Sigmoid colon (tissue), 7 donors: ENCODE data around the gene PRKG1. TPM values are rescaled to one million over a fixed set of nuclear protein-coding genes. Genes with fewer than 3 reads are reported as not detected.

Experiments used
- DNase-seq: peaks from one replicate; pipeline ENCODE4 v3.0.0-alpha.2; 2019
- H3K27ac ChIP-seq, 4 donors: fragments of 200-600 bp; sonication (generic); one replicate each; pipeline ENCODE4 v1.5.1; 2016 to 2019; ENCODE audit warnings: mild to moderate bottlenecking in 1 of 4
- H3K27me3 ChIP-seq, 3 donors: fragments of 200-600 bp; sonication (generic); one replicate each; pipeline ENCODE4 v1.5.1; 2019; ENCODE audit warnings: mild to moderate bottlenecking in 1 of 3
- H3K36me3 ChIP-seq, 4 donors: fragments of 200-600 bp; sonication (generic); one replicate each; pipeline ENCODE4 v1.5.1; 2016 to 2019
- H3K4me1 ChIP-seq, 4 donors: fragments of 200-600 bp; sonication (generic); one replicate each; pipeline ENCODE4 v1.5.1; 2017 to 2019
- H3K4me3 ChIP-seq, 4 donors: fragments of 200-600 bp; sonication (generic); one replicate each; pipeline ENCODE4 v1.5.1; 2017 to 2019; ENCODE audit warnings: mild to moderate bottlenecking in 2 of 4, moderate library complexity in 1 of 4
- H3K9me3 ChIP-seq, 4 donors: fragments of 200-600 bp in 3 of 4; sonication (generic) in 3 of 4; one replicate each; pipeline versions ENCODE4 v1.5.1 to v1.6.1; 2013 to 2019
- CTCF ChIP-seq, 4 experiments: fragments of 450-650 bp in 3 of 4; fragments of 200-600 bp in 1 of 4; IDR thresholded peaks; one replicate each; pipeline ENCODE4 v1.5.1; 2016 to 2019; ENCODE audit warnings: antibody characterized with exemption in 4 of 4, mild to moderate bottlenecking in 3 of 4, moderate library complexity in 2 of 4
- EP300 ChIP-seq, 4 donors: sonication (generic); formaldehyde crosslinking; IDR thresholded peaks; one replicate each; pipeline ENCODE4 v1.6.1; 2017; ENCODE audit warnings: antibody characterized with exemption in 4 of 4
- POLR2A ChIP-seq, 2 donors: fragments of 450-650 bp; IDR thresholded peaks; one replicate each; pipeline ENCODE4 v1.6.1; 2016; ENCODE audit warnings: antibody characterized with exemption in 2 of 2, mild to moderate bottlenecking in 2 of 2, moderate library complexity in 2 of 2
- POLR2AphosphoS5 ChIP-seq, 4 donors: sonication (generic); formaldehyde crosslinking; IDR thresholded peaks; one replicate each; pipeline ENCODE4 v1.6.1; 2017; ENCODE audit warnings: antibody characterized with exemption in 4 of 4
- WGBS, 2 donors: extraction: QIAGEN DNeasy Blood & Tissue Kit; methylation state at CpG; one replicate each; pipeline ENCODE4 v1.1.7; 2013; 5-methylcytosine and 5-hydroxymethylcytosine counted together
- intact Hi-C: fragments of 100-400 bp; cut with DNase I; formaldehyde crosslinking; loops from one replicate; pipeline ENCODE4 v1.15.1; 2023
- polyA plus RNA-seq, 3 donors: library from polyadenylated mRNA; stranded (reverse); fragments of 200-250 nt; gene quantifications; one replicate each; pipeline ENCODE4 v1.2.3, GENCODE V29; 2013
- total RNA-seq, 4 donors: library from RNA; depleted of rRNA; stranded (reverse); fragments of >200 nt; gene quantifications; one replicate each; pipeline ENCODE4 v1.1.0, GENCODE V29; 2016
- donor health status: healthy with polysubstance abuse.
- donor health status: Bipolar disorder and iron deficiency.
- donor health status: healthy.

The PRKG1 gene
- total and polyA plus RNA-seq, 7 donors, result 3.7 to 92.9 (median 60.2) TPM

GRCh38 chr10:52335665-52336064 is 1261.4 kb downstream of the PRKG1 start:
- DNase-seq, result no peak
- Histone ChIP-seq H3K4me1 (no peaks in the 10 kb centered on the region), H3K4me3 (no peak overlapping the region), H3K9me3 (no peaks in the 10 kb centered on the region), H3K27ac (no peak overlapping the region), H3K27me3 (no peaks in the 10 kb centered on the region), H3K36me3 (no peaks in the 10 kb centered on the region)
- WGBS, 2 donors, result 70 to 85% methylated on average over 1 of the region's 1 CpG
- intact Hi-C loops, result no loop called here
- TF ChIP-seq POLR2AphosphoS5 (IDR thresholded peaks at IDR 0.05), result no peak
- TF ChIP-seq EP300 (IDR thresholded peaks at IDR 0.05), result no peak
- no peak for TF ChIP-seq POLR2A (IDR thresholded peaks at IDR 0.05)
- no peak for TF ChIP-seq CTCF (IDR thresholded peaks at IDR 0.05)

GRCh38 chr10:52337225-52337624 is 1262.9 kb downstream of the PRKG1 start:
- H3K9me3 ChIP-seq, result no peaks in the 10 kb centered on the region
- no peak overlapping the region for H3K27ac ChIP-seq
- DNase-seq, result no peak
- WGBS, 2 donors, result 79 to 88% methylated on average over 1 of the region's 1 CpG
- H3K4me1 ChIP-seq, result no peaks in the 10 kb centered on the region
- intact Hi-C loops, result no loop called here
- no peak for TF ChIP-seq CTCF (IDR thresholded peaks at IDR 0.05)
- no peak for TF ChIP-seq POLR2A (IDR thresholded peaks at IDR 0.05)
- TF ChIP-seq EP300 (IDR thresholded peaks at IDR 0.05), result no peak
- no peak for TF ChIP-seq POLR2AphosphoS5 (IDR thresholded peaks at IDR 0.05)
- H3K4me3 ChIP-seq, result no peak overlapping the region
- H3K36me3 ChIP-seq, result no peaks in the 10 kb centered on the region
- H3K27me3 ChIP-seq, result no peaks in the 10 kb centered on the region

GRCh38 chr10:52343439-52343838 is 1269.2 kb downstream of the PRKG1 start:
- intact Hi-C loops, result no loop called here
- H3K27ac ChIP-seq, result no peak overlapping the region

GRCh38 chr10:52346394-52347326 is 1272.4 kb downstream of the PRKG1 start:
- no peaks in the 10 kb centered on the region for H3K4me1 ChIP-seq
- no peak overlapping the region for H3K27ac ChIP-seq
- TF ChIP-seq POLR2AphosphoS5 (IDR thresholded peaks at IDR 0.05) (no peak), EP300 (IDR thresholded peaks at IDR 0.05) (no peak), POLR2A (IDR thresholded peaks at IDR 0.05) (no peak), CTCF (IDR thresholded peaks at IDR 0.05) (no peak)
- no peaks in the 10 kb centered on the region for H3K9me3 ChIP-seq
- intact Hi-C loops, result no loop called here
- H3K27me3 ChIP-seq, result no peaks in the 10 kb centered on the region
- H3K4me3 ChIP-seq, result no peak overlapping the region
- no peaks in the 10 kb centered on the region for H3K36me3 ChIP-seq
- DNase-seq, result no peak
- WGBS, 2 donors, result 92 to 94% methylated on average over 27 of the region's 27 CpGs

More at GRCh38 chr10:52343439-52343838, 1269.2 kb downstream of the PRKG1 start:
- no peaks in the 10 kb centered on the region for H3K9me3 ChIP-seq
- H3K36me3 ChIP-seq, result no peaks in the 10 kb centered on the region
- H3K4me3 ChIP-seq, result no peak overlapping the region
- TF ChIP-seq POLR2AphosphoS5 (IDR thresholded peaks at IDR 0.05) (no peak), EP300 (IDR thresholded peaks at IDR 0.05) (no peak), CTCF (IDR thresholded peaks at IDR 0.05) (no peak), POLR2A (IDR thresholded peaks at IDR 0.05) (no peak)
- H3K27me3 ChIP-seq, result no peaks in the 10 kb centered on the region
- H3K4me1 ChIP-seq, result no peaks in the 10 kb centered on the region
- WGBS, 2 donors, result 65 to 72% methylated on average over 4 of the region's 4 CpGs
- DNase-seq, result no peak
